ENCODE data around the gene NKX1-2. TPM values are rescaled to one million over a fixed set of nuclear protein-coding genes. Genes with fewer than 3 reads are reported as not detected.

NKX1-2 gene
- total and polyA plus RNA-seq, 4 donors, result 0.02 to 0.06 TPM; not detected in 2

DNA sequence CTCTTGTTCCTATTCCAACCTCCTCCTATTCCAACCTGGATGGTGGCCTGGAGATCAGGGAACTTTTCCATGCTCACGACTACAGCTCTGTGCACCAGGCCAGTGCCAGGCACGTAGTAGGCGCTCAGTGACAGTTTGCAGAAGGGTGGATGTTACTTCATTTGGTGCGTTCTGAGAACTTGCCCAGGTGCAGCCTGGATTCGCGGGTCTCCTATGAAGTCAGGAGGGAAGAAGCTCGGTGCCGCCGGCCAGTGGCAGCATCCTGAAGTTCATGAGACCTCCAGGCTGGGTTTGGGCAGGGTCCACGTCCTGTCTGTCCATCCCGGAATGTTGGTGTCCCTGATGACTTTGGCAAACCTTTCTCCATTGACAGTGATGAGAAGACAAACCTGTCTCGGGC, 33.0 kb upstream of the NKX1-2 start:
- no peak overlapping the region for H3K27ac ChIP-seq (ENCODE audit: low read depth in 1 of 2, low read length in 1 of 2)
- H3K9ac ChIP-seq (ENCODE audit: insufficient read depth in 1 of 2, low read length in 2 of 2), result no peak overlapping the region
- H3K9me3 ChIP-seq (ENCODE audit: control insufficient read depth in 4 of 4, insufficient read depth in 3 of 4, low read length in 3 of 4), result peaks cover 0 to 5% (median 0%) of the 10 kb centered on the region in 4 donors
- DNase-seq, result no peak
- H3K36me3 ChIP-seq (ENCODE audit: control insufficient read depth in 4 of 4, insufficient read depth in 4 of 4, low read length in 4 of 4), result peaks cover 0 to 4% (median 0%) of the 10 kb centered on the region in 4 donors
- H3K27me3 ChIP-seq (ENCODE audit: control insufficient read depth in 3 of 3, insufficient read depth in 3 of 3, low read length in 2 of 3), result no peaks in the 10 kb centered on the region
- no peaks in the 10 kb centered on the region for H3K4me1 ChIP-seq (ENCODE audit: control insufficient read depth in 5 of 5, insufficient read depth in 5 of 5, low read length in 5 of 5)
- TF ChIP-seq, protein P1, sequence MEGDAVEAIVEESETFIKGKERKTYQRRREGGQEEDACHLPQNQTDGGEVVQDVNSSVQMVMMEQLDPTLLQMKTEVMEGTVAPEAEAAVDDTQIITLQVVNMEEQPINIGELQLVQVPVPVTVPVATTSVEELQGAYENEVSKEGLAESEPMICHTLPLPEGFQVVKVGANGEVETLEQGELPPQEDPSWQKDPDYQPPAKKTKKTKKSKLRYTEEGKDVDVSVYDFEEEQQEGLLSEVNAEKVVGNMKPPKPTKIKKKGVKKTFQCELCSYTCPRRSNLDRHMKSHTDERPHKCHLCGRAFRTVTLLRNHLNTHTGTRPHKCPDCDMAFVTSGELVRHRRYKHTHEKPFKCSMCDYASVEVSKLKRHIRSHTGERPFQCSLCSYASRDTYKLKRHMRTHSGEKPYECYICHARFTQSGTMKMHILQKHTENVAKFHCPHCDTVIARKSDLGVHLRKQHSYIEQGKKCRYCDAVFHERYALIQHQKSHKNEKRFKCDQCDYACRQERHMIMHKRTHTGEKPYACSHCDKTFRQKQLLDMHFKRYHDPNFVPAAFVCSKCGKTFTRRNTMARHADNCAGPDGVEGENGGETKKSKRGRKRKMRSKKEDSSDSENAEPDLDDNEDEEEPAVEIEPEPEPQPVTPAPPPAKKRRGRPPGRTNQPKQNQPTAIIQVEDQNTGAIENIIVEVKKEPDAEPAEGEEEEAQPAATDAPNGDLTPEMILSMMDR (IDR thresholded peaks at IDR 0.05; ENCODE audit: control extremely low read depth, extremely low read depth), result no peak
- 86 to 94% methylated on average over 12 of the region's 12 CpGs for WGBS, 2 donors
- ATAC-seq (ENCODE audit: insufficient read depth, low FRiP score), result no peak
- H3K4me3 ChIP-seq, result no peak overlapping the region

DNA sequence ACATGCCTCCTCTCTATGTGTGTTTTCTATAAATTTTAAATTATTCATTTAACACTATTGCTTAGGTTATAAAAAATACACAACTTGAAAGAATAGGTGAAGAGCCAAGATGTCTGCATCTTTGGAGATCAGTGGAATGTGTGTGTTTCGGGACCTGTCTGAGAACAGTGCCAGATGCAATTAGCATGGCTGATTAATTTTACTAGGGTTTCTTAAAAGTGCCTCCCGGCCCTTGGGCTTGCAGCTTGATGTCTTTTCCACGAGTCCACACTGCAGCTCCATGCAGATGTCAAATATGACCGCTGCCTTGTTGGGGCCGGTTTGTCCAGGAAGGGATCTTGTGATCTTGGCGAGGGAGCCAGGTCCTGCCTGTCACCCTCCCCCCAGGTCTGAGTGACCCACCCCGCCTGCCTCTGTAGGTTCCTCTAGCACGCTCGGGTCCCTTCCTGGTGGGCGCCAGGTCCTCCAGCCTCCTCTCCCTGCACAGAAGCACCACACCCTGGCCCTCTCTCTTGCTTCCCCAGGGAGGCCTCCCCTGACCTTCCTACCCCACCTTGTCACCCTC, 32.5 kb upstream of the NKX1-2 start:
- H3K4me3 ChIP-seq, result no peak overlapping the region
- DNase-seq (no peak), ATAC-seq (ENCODE audit: insufficient read depth, low FRiP score) (no peak)
- H3K9ac ChIP-seq (ENCODE audit: insufficient read depth in 1 of 2, low read length in 2 of 2), result no peak overlapping the region
- TF ChIP-seq, protein P1 (IDR thresholded peaks at IDR 0.05; ENCODE audit: control extremely low read depth, extremely low read depth), result no peak
- H3K27ac ChIP-seq (ENCODE audit: low read depth in 1 of 2, low read length in 1 of 2), result no peak overlapping the region
- WGBS, 2 donors, result 83 to 87% methylated on average over 10 of the region's 10 CpGs
- H3K9me3 ChIP-seq (ENCODE audit: control insufficient read depth in 4 of 4, insufficient read depth in 3 of 4, low read length in 3 of 4), result peaks cover 0 to 5% (median 0%) of the 10 kb centered on the region in 4 donors
- no peaks in the 10 kb centered on the region for H3K27me3 ChIP-seq (ENCODE audit: control insufficient read depth in 3 of 3, insufficient read depth in 3 of 3, low read length in 2 of 3)
- H3K36me3 ChIP-seq (ENCODE audit: control insufficient read depth in 4 of 4, insufficient read depth in 4 of 4, low read length in 4 of 4), result peaks cover 0 to 4% (median 0%) of the 10 kb centered on the region in 4 donors
- no peaks in the 10 kb centered on the region for H3K4me1 ChIP-seq (ENCODE audit: control insufficient read depth in 5 of 5, insufficient read depth in 5 of 5, low read length in 5 of 5)

DNA sequence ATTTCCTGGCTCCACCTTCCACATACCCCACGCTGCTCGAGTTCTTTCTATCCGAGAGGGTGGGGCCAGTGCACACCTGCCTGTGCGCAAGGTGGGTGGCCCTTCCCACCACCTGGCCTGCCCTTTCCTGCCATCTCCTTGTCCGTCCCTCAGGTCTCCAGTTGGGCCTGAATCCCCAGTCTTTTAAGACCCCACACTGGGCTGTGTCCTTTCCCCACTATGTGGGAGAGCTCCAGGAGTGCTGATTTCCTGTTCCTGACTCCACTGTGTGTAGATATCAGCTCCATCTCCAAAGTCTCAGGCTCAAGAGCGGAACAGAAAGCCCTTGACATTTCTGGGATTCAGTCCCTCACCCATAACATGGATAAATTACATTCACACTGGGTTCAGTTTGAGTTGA, 31.9 kb upstream of the NKX1-2 start:
- H3K4me1 ChIP-seq (ENCODE audit: control insufficient read depth in 5 of 5, insufficient read depth in 5 of 5, low read length in 5 of 5), result no peaks in the 10 kb centered on the region
- no peak for ATAC-seq (ENCODE audit: insufficient read depth, low FRiP score)
- H3K36me3 ChIP-seq (ENCODE audit: control insufficient read depth in 4 of 4, insufficient read depth in 4 of 4, low read length in 4 of 4), result peaks cover 0 to 4% (median 0%) of the 10 kb centered on the region in 4 donors
- no peaks in the 10 kb centered on the region for H3K9me3 ChIP-seq (ENCODE audit: control insufficient read depth in 4 of 4, insufficient read depth in 3 of 4, low read length in 3 of 4)
- H3K9ac ChIP-seq (ENCODE audit: insufficient read depth in 1 of 2, low read length in 2 of 2), result no peak overlapping the region
- H3K27me3 ChIP-seq (ENCODE audit: control insufficient read depth in 3 of 3, insufficient read depth in 3 of 3, low read length in 2 of 3), result no peaks in the 10 kb centered on the region
- H3K4me3 ChIP-seq, result no peak overlapping the region
- TF ChIP-seq, protein P1 (IDR thresholded peaks at IDR 0.05; ENCODE audit: control extremely low read depth, extremely low read depth), result no peak
- no peak overlapping the region for H3K27ac ChIP-seq (ENCODE audit: low read depth in 1 of 2, low read length in 1 of 2)
- no peak for DNase-seq
- 83 to 86% methylated on average over 6 of the region's 6 CpGs for WGBS, 2 donors

DNA sequence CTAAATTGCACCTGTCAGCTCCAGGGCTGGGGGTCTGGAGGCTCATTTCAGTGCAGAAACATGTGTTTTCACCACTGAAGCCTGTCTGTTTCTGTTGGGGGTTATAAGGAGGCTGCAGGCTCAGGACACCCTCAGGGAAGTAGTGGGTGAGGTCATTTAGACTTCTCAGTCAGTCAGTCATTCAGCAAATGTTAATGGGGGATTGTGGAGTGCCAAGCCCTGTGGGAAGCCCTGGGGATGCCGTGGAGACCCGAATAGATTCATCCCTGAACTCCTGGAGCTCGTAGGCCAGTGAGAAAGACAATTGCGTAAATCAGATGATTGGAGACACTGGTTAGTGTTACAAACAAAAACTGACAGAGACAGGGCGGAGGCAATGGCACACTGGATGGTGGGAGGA, 31.0 kb upstream of the NKX1-2 start:
- no peaks in the 10 kb centered on the region for H3K4me1 ChIP-seq (ENCODE audit: control insufficient read depth in 5 of 5, insufficient read depth in 5 of 5, low read length in 5 of 5)
- H3K36me3 ChIP-seq (ENCODE audit: control insufficient read depth in 4 of 4, insufficient read depth in 4 of 4, low read length in 4 of 4), result peaks cover 0 to 4% (median 0%) of the 10 kb centered on the region in 4 donors
- no peaks in the 10 kb centered on the region for H3K27me3 ChIP-seq (ENCODE audit: control insufficient read depth in 3 of 3, insufficient read depth in 3 of 3, low read length in 2 of 3)
- no peak for DNase-seq
- TF ChIP-seq, protein P1 (IDR thresholded peaks at IDR 0.05; ENCODE audit: control extremely low read depth, extremely low read depth), result no peak
- WGBS, 2 donors, result 86 to 87% methylated on average over 5 of the region's 5 CpGs
- no peaks in the 10 kb centered on the region for H3K9me3 ChIP-seq (ENCODE audit: control insufficient read depth in 4 of 4, insufficient read depth in 3 of 4, low read length in 3 of 4)
- H3K27ac ChIP-seq (ENCODE audit: low read depth in 1 of 2, low read length in 1 of 2), result no peak overlapping the region
- no peak overlapping the region for H3K9ac ChIP-seq (ENCODE audit: insufficient read depth in 1 of 2, low read length in 2 of 2)
- H3K4me3 ChIP-seq, result no peak overlapping the region
- ATAC-seq (ENCODE audit: insufficient read depth, low FRiP score), result no peak
